Stimulated activated naive CD4-positive, alpha-beta T cell treated with Interleukin-2 at 50 U/mL for 16 hours (primary cell): ENCODE measurements around the gene CDK14.

Experiments
- DNase-seq: peaks from one replicate; lab custom pipeline; 2025; lab: John Stamatoyannopoulos, UW

Gene CDK14

DNA sequence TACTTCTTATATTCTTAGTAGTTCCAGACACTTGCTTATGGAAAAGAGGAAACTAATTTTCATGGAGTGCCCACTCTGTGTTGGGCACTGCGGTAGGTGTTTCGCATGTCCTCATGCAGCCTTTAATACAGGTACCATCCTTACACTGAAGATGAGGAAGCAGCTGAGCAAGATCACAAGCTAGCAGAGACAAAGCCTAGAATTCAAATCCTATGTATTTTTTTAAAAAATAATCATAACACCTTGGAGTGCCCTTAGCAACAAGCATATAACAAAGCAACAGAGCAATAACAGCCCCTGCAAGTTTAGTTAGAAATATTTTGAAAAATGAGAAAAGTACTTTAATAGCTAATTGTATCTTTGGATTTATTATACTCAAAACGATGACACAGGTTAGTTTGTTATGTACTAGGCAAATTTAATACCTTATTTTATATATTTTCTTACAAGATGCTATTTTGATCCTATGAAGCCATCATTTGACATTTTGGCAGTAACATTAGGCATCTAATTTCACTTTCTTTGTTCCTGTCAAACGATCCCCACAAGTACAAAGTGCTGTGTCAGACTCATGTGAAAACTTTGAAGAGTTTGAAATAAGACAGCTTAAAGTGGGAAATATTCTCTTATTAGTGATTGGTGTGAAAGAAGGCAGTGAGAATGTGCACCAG is 245.8 kb downstream of the CDK14 start:
- DNase-seq = no peak

DNA sequence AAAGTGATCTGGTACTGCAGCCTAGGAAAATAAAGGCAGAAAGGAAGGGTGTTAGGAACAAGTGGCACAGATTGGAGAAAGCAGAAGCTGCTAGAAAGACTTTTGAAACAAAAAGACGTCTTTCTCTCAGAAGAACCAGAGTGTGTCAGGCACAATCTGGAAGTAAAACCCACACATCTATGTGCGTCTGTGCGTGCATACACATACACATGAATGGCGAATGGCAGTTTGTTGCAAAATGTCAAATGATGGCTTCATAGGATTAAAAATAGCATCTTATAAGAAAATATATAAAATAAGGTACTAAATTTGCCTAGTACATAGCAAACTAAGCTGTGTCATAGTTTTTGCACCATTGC is 246.3 kb downstream of the CDK14 start:
- DNase-seq = no peak

DNA sequence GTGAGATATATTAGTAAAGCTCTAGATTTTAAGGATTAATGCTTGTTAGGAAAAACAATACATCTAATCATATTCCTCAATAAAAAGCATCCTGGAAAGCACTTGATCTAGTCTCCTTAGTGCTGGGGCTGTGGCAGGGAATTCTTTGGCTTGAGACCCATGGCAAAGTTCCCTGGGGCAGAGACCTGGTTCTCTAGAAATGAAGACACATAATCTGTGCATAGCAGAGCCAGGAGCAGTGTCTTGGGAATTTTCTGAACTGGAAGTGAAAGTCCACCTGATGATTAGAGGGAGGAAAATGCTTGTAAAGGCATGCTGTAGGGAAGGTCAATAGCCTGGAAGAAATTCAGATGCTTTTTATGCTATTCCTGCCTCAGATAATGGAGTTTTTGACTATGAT is 247.4 kb downstream of the CDK14 start:
- no peak for DNase-seq

- DNase-seq = no peak
These were observed 248.3 kb downstream of the CDK14 start for GRCh38 chr7:90844421-90844820.

GRCh38 chr7:90846192-90846591 is 250.1 kb downstream of the CDK14 start:
- no peak for DNase-seq

- no peak for DNase-seq
These were observed 253.9 kb downstream of the CDK14 start for GRCh38 chr7:90850066-90850465.

GRCh38 chr7:90850471-90850870 is 254.3 kb downstream of the CDK14 start:
- no peak for DNase-seq

DNA sequence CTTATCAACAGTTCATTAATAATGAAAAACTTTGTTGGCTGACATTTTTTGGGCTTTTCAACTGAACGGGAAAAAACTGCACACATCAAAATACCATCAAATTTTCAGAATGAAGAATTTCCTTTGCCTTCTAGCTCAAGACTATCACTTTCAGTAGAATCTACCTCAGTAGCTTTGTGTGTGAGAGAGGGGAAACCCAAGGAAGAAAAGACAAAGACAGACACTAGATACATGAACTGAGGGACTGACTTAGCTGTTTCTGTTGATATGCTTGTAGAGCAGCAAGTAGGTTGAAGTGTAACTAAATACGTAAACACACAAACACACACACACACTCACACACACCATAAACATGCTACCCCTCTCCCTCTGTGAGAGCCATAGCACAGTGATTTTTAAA is 257.1 kb downstream of the CDK14 start:
- no peak for DNase-seq

DNA sequence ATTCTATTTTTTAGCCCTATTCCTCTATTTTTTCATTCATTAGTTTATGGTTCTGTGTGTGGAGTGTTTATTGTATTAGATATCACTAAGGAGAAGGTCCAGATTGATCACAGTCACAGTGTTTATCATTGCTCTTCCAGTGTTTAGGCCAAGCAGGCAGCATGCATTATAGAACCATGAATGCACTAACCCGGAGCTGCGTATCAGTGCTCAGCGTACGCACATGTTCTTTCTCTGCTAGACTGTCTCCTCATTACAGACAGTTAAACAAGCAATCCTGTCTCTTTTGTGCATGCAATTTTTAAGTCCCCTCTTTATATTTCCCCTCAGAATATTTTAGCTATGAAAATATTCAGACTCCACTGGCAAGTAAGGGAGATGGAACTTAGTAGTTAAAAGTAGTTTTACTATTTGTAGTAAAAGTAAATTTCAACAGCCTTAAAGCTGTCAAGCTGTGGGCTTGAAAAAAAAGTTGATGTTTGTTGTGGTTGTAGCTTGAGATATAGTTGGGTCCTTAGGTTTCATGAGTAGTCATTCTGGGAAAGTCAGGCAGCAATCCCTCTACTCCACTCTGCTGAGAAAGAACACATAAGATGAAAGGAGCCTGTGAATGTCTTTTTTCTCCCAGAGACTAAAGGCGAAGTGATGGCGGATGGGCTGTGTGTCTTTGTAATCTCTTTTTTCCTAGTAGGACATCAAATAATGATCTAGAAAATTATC is 260.4 kb downstream of the CDK14 start:
- no peak for DNase-seq

GRCh38 chr7:90857603-90858002 is 261.5 kb downstream of the CDK14 start:
- DNase-seq = no peak

- DNase-seq = no peak
These were observed 262.4 kb downstream of the CDK14 start for GRCh38 chr7:90858546-90858945.

DNA sequence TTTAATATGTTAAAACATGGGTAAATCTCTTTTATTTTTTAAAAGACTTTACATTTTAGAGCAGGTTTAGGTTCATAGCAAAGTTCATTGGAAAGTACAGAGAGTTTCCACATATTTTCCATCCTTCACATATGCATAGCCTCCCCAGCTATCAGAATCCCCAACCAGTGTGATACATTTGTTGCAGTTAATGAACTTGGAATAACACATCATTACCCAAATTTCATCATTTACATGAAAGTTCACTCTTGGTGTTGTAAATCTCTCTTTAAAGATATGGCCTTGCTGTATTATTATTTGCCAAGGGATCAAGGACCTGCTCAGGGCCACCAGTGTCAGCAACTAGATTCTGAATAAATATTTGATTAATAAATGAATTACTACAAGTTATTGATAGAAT is 263.4 kb downstream of the CDK14 start:
- no peak for DNase-seq

DNA sequence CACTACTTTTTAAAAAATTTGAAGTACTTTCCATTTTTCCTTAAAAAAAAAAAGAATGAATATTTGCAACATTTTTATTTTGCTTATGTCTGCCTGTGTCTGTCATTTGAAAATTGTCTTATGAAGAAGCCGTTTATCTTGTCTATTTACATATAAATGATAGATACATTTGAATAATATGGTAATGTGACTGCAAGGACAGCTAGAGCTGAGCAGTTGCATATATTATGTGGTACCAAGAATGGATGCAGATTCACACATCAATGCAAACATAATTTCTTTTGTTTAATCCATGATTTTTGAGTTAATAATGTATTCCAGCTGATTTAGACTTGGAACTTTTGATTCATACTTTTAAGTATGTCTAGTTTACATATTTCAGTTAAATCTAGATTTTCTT is 268.0 kb downstream of the CDK14 start:
- no peak for DNase-seq

DNA sequence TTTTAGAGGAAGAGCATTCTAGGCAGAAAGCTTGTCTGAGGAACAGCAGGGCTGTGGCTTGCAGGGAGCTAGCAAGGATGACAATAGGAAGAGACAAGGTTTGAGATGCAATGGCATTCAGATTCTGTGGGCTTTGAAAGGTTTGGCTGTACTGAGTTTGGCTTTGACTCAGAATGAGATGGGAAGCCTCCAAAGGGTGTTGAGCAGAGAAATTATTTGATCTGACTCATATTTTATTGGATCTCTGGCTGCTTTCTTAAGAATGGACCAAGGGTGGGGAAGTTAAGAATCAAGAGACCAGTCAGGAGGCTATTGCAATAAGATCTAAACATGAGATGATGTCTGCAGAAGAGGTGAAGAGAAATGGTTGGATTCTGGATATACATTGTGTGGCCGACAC is 273.2 kb downstream of the CDK14 start:
- no peak for DNase-seq

GRCh38 chr7:90876701-90877100 is 280.6 kb downstream of the CDK14 start:
- DNase-seq = no peak

DNA sequence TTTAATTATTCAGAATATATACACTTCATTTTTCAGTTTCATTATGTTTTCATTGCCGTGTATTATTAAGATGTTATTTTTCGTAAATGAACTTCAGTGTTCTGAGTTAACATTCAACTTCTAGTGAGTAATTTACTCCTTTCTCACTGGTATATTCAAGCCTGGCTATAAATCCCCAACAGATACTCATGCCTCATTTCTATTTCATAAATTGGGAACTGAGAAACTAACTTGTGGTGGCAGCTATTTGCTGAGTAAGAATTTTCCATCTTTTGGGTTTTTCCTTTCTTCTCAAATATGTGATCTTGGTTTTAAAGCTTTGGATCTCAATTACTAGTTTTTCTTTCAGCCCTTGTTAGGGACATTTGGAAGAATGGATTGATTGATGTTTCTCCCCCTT is 281.1 kb downstream of the CDK14 start:
- no peak for DNase-seq

DNA sequence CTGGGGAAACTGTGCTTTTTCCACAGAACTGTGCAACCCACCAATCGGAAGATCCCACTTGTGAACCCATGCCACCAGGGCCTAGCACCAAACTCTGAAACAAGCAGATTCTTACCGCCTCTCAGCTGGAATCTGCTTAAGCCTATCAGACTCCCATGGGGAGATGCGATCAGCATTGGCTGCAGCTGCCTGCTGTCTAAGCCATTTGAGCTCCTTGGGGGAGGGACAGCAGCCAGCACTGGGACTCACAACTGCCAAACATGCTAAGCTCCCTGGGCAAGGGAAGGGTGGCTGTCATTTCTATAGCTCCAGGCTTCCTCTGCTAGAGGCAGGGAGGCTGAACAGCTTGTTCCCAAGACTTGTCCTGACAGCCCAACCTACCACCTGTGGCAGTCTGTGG is 283.8 kb downstream of the CDK14 start:
- DNase-seq = no peak

DNA sequence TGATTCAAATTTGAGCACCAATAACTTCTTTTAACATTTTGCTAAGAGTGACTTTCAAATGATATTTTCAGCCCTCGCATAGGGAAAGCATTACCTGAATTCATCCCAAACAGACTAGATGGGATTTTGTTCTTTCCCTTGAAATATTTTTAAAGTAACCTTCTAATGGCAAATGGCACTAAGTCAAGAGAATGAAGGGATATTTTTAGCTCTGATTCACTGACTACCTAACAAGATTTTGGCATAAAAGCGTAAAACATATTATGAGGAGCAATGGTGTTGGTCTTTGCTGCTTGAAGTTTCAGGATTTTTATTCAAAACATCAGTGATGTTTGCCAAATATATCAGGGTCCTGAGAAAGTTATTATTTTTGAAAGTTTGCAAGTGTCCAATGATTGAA is 290.3 kb downstream of the CDK14 start:
- no peak for DNase-seq

- DNase-seq = no peak
These were observed 293.1 kb downstream of the CDK14 start for GRCh38 chr7:90889210-90889609.

DNA sequence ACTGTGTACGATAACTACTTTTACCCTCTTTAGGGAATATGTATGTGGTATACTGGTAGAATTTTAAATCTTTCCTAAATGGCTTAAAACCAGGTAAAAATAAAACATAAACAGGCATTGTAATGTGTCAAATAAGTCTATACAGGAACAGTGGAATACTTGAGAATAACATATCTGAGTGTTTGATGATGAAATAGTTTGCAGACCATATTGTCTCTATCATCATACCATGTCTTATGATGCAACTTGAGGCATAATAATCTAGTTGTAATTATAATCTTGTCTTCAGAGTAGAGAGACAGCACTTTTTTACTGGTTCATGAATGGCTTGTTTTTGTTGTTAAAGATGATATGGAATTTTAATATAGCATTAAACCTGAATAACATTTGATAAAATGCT is 293.5 kb downstream of the CDK14 start:
- no peak for DNase-seq

DNA sequence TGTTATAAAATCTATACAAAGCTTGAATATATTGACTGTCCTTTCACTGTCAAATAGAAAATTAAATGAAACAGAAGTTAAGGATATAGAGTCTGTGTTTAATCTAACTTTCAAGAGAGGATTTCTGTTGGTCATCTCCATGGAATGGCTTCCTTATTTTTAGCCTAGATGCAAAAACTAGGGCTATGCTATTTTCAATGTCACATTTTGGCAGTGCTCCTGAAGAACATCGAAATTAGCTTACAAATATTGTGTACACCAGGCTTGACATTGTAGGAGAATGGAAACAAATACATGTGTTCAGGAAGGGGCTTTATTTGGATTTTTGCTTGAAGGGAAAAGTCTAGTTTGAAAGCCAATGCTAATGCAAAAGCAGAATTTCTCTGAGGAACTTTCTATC is 295.4 kb downstream of the CDK14 start:
- no peak for DNase-seq

DNA sequence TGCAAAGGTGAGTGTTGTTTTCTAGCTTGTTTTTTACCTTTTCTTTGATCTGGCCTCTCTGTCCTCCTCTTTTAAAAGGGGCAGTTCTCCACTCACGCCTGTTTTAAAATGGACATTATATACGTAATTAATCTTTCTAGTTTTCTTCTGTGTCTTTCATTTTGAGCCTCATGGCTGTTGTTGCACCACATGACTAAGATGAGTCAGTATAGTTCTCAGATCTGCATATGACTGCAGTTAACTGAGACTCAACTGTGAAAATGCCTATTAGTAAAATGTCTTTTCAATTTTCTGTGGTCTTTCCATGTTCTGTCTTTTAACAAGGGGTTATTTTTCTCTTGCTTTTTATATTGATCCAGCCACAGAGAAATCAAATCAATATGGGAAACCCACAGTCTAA is 296.1 kb downstream of the CDK14 start:
- no peak for DNase-seq

- no peak for DNase-seq
These were observed 298.0 kb downstream of the CDK14 start for GRCh38 chr7:90894122-90894521.

DNA sequence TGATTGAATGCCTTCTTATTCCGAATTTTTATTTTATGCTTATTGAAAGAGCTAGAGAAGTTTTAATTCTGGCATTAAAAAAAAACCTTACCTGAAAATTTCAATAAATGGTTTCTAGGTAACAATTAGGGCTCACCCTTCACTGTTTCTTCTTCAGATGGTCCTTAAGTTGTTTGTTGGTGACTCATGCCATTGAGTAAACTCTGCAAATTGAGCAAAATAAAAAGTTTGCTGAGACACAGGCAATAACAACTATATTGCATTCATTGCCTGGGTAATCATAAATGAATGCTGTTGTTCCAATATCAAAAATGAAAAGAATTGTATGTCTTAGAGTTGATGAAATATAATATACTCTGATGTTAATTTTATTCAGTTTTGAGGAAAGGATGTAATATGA is 300.3 kb downstream of the CDK14 start:
- no peak for DNase-seq
